Measurements from ENCODE around the gene PARPBP. TPM values are rescaled to one million over a fixed set of nuclear protein-coding genes. Genes with fewer than 3 reads are reported as not detected.

PARPBP gene
- total and polyA plus RNA-seq, 2 of the 8 experiments (the other 6 are each of a cell fraction or from before 2014, with no cell fraction given), result 10.9 to 38.1 TPM

- no peak for TF ChIP-seq CHD7 (IDR thresholded peaks at IDR 0.05; ENCODE audit: insufficient replicate concordance, low read length)
- no peak for TF ChIP-seq EP300 (IDR thresholded peaks at IDR 0.05; ENCODE audit: borderline replicate concordance in 1 of 2, low read depth in 2 of 2, low read length in 2 of 2)
- no peak for TF ChIP-seq CBX8 (IDR thresholded peaks at IDR 0.05; ENCODE audit: borderline replicate concordance, low read depth, low read length)
- TF ChIP-seq SP4 (IDR thresholded peaks at IDR 0.05; ENCODE audit: low read length), result no peak
- TF ChIP-seq SAP30 (IDR thresholded peaks at IDR 0.05; ENCODE audit: insufficient read depth, insufficient replicate concordance, low read length), result no peak
- TF ChIP-seq SUZ12 (IDR thresholded peaks at IDR 0.05; ENCODE audit: low read length), result no peak
- TF ChIP-seq SP1 (IDR thresholded peaks at IDR 0.05; ENCODE audit: low read depth, low read length), result no peak
- no peak for TF ChIP-seq RAD21 (IDR thresholded peaks at IDR 0.05 in 1 of 2, conservative IDR thresholded peaks at IDR 0.05 in 1 of 2; ENCODE audit: low read depth in 2 of 2, low read length in 2 of 2)
These were observed 112.1 kb downstream of the PARPBP start (continued) for GRCh38 chr12:102232036-102232435.
